ENCODE measurements around the gene RAP1GAP2.

The RAP1GAP2 gene

DNA sequence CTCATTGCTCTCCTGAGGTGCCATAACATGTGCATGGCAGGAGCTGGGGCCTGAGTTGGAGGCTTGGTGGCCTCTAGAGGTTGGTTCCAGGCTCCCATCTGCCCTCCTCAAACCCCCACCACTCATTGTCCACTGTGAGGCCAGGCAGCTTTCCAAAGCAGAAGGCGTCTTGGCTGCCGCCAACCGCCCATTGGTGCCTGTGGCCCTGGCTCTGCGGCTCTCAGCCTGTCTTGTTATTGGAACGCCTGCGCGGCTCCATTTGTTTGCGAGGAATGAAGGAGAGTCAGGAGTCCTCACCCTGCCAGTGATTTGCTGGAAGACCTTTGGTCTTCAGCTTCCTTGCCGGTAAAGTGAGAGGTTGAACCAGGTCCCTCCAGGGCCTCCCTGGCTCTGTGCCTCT, 223.5 kb downstream of the RAP1GAP2 start:
- H3K36me3 ChIP-seq (ENCODE audit: insufficient read depth, low read length): no peaks in the 10 kb centered on the region

DNA sequence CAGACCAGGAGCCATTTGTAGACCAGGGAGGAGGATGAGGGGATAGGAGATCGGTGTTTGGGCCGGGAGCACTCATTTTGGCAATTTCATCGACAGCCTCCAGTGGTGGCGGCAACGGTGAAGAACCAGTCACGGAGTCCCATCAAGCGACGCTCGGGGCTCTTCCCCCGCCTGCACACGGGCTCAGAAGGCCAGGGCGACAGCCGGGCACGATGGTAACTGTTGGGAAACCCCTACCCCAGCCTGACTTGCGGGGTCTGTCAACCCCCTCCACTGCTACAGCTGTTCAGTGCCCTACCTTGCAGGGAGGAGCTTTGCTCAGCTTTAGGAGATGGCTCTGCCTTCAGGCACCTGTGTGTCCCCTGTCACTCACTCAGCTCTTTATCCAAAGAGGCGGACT, 224.1 kb downstream of the RAP1GAP2 start:
- peaks cover 3% of the 10 kb centered on the region for H3K27me3 ChIP-seq (ENCODE audit: insufficient read depth, low read length, poor library complexity)
- no peaks in the 10 kb centered on the region for H3K4me1 ChIP-seq (ENCODE audit: insufficient read depth, low read length)
- no peak for TF ChIP-seq EZH2 (IDR thresholded peaks at IDR 0.05; ENCODE audit: borderline replicate concordance, low read depth, low read length, severe bottlenecking)
- TF ChIP-seq, protein P1, sequence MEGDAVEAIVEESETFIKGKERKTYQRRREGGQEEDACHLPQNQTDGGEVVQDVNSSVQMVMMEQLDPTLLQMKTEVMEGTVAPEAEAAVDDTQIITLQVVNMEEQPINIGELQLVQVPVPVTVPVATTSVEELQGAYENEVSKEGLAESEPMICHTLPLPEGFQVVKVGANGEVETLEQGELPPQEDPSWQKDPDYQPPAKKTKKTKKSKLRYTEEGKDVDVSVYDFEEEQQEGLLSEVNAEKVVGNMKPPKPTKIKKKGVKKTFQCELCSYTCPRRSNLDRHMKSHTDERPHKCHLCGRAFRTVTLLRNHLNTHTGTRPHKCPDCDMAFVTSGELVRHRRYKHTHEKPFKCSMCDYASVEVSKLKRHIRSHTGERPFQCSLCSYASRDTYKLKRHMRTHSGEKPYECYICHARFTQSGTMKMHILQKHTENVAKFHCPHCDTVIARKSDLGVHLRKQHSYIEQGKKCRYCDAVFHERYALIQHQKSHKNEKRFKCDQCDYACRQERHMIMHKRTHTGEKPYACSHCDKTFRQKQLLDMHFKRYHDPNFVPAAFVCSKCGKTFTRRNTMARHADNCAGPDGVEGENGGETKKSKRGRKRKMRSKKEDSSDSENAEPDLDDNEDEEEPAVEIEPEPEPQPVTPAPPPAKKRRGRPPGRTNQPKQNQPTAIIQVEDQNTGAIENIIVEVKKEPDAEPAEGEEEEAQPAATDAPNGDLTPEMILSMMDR (IDR thresholded peaks at IDR 0.05; ENCODE audit: borderline replicate concordance, extremely low read depth, low read length, poor library complexity, severe bottlenecking): no peak
- H3K27ac ChIP-seq (ENCODE audit: low read length): no peak overlapping the region
- H3K36me3 ChIP-seq (ENCODE audit: insufficient read depth, low read length): no peaks in the 10 kb centered on the region
- no peak overlapping the region for H3K4me2 ChIP-seq (ENCODE audit: insufficient read depth, low read length)
- no peak overlapping the region for H3K4me3 ChIP-seq (ENCODE audit: low read depth in 1 of 2, low read length in 2 of 2)
- no peak overlapping the region for H3K9ac ChIP-seq (ENCODE audit: low read depth, low read length)
- no peak overlapping the region for H2AFZ ChIP-seq (ENCODE audit: low read depth, low read length)
- no peaks in the 10 kb centered on the region for H4K20me1 ChIP-seq (ENCODE audit: insufficient read depth, low read length)
- no peaks in the 10 kb centered on the region for H3K9me3 ChIP-seq (ENCODE audit: insufficient read depth, low read length, severe bottlenecking)
- H3K79me2 ChIP-seq (ENCODE audit: insufficient read depth, low read length): no peaks in the 10 kb centered on the region
- DNase-seq (no peak), ATAC-seq (ENCODE audit: insufficient read depth, low read depth) (no peak)

More for the DNA sequence above, 223.5 kb downstream of the RAP1GAP2 start:
- TF ChIP-seq EZH2 (IDR thresholded peaks at IDR 0.05; ENCODE audit: borderline replicate concordance, low read depth, low read length, severe bottlenecking): no peak
- TF ChIP-seq, protein P1 (IDR thresholded peaks at IDR 0.05; ENCODE audit: borderline replicate concordance, extremely low read depth, low read length, poor library complexity, severe bottlenecking): no peak
- Histone ChIP-seq H3K27ac (ENCODE audit: low read length) (no peak overlapping the region), H3K4me3 (ENCODE audit: low read depth in 1 of 2, low read length in 2 of 2) (no peak overlapping the region), H3K79me2 (ENCODE audit: insufficient read depth, low read length) (no peaks in the 10 kb centered on the region), H3K4me1 (ENCODE audit: insufficient read depth, low read length) (no peaks in the 10 kb centered on the region), H4K20me1 (ENCODE audit: insufficient read depth, low read length) (no peaks in the 10 kb centered on the region), H3K27me3 (ENCODE audit: insufficient read depth, low read length, poor library complexity) (peaks cover 3% of the 10 kb centered on the region), H3K4me2 (ENCODE audit: insufficient read depth, low read length) (no peak overlapping the region), H3K9ac (ENCODE audit: low read depth, low read length) (no peak overlapping the region), H2AFZ (ENCODE audit: low read depth, low read length) (no peak overlapping the region), H3K9me3 (ENCODE audit: insufficient read depth, low read length, severe bottlenecking) (no peaks in the 10 kb centered on the region)
- no peak for DNase-seq
- ATAC-seq (ENCODE audit: insufficient read depth, low read depth): no peak

DNA sequence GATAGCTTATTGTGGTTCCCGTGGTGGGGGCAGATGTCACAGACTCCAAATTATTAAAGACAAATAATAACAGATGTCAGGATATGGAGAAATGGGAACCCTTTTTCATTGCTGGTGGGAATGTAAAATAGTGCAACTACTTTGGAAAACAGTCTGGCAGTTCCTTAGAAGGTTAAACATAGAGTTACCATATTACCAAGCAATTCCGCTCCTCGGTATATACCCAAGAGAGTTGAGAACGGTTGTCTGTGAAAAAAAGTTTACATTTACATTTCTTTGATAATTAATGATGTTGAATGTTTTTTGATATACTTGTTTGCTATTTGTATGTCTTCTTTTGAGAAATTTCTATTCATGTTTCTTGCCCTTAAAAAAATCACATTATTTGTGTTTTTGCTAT, 226.0 kb downstream of the RAP1GAP2 start:
- Histone ChIP-seq H3K4me3 (ENCODE audit: low read depth in 1 of 2, low read length in 2 of 2) (no peak overlapping the region), H3K27ac (ENCODE audit: low read length) (no peak overlapping the region), H3K36me3 (ENCODE audit: insufficient read depth, low read length) (no peaks in the 10 kb centered on the region), H3K9ac (ENCODE audit: low read depth, low read length) (no peak overlapping the region), H3K79me2 (ENCODE audit: insufficient read depth, low read length) (no peaks in the 10 kb centered on the region), H3K27me3 (ENCODE audit: insufficient read depth, low read length, poor library complexity) (peaks cover 3% of the 10 kb centered on the region), H4K20me1 (ENCODE audit: insufficient read depth, low read length) (no peaks in the 10 kb centered on the region), H3K9me3 (ENCODE audit: insufficient read depth, low read length, severe bottlenecking) (no peaks in the 10 kb centered on the region), H3K4me1 (ENCODE audit: insufficient read depth, low read length) (no peaks in the 10 kb centered on the region), H2AFZ (ENCODE audit: low read depth, low read length) (no peak overlapping the region), H3K4me2 (ENCODE audit: insufficient read depth, low read length) (no peak overlapping the region)
- DNase-seq (no peak), ATAC-seq (ENCODE audit: insufficient read depth, low read depth) (no peak)
- no peak for TF ChIP-seq EZH2 (IDR thresholded peaks at IDR 0.05; ENCODE audit: borderline replicate concordance, low read depth, low read length, severe bottlenecking)
- TF ChIP-seq, protein P1 (IDR thresholded peaks at IDR 0.05; ENCODE audit: borderline replicate concordance, extremely low read depth, low read length, poor library complexity, severe bottlenecking): no peak

DNA sequence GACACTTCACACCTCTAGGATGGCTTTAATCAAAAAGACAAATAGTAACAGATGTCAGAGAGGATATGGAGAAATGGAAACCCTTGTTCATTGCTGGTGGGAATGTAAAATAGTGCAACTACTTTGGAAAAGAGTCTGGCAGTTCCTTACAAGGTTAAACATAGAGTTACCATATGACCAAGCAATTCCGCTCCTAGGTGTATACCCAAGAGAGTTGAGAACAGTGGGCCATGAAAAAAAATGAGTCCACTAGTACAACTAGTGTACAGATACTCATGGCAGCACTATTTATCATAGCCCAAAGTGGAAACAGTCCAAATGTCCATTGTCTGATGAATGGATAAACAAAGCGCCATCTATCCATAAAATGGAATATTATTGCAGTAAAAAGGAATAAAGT, 228.1 kb downstream of the RAP1GAP2 start:
- ATAC-seq (ENCODE audit: insufficient read depth, low read depth) (no peak), DNase-seq (no peak)
- no peak overlapping the region for H3K4me2 ChIP-seq (ENCODE audit: insufficient read depth, low read length)
- no peak overlapping the region for H3K27ac ChIP-seq (ENCODE audit: low read length)
- TF ChIP-seq, protein P1 (IDR thresholded peaks at IDR 0.05; ENCODE audit: borderline replicate concordance, extremely low read depth, low read length, poor library complexity, severe bottlenecking): no peak
- no peak for TF ChIP-seq EZH2 (IDR thresholded peaks at IDR 0.05; ENCODE audit: borderline replicate concordance, low read depth, low read length, severe bottlenecking)
- H3K27me3 ChIP-seq (ENCODE audit: insufficient read depth, low read length, poor library complexity): peaks cover 3% of the 10 kb centered on the region
- H3K4me3 ChIP-seq (ENCODE audit: low read depth in 1 of 2, low read length in 2 of 2): no peak overlapping the region
- H3K9ac ChIP-seq (ENCODE audit: low read depth, low read length): no peak overlapping the region
- no peaks in the 10 kb centered on the region for H3K79me2 ChIP-seq (ENCODE audit: insufficient read depth, low read length)
- no peaks in the 10 kb centered on the region for H3K4me1 ChIP-seq (ENCODE audit: insufficient read depth, low read length)
- no peaks in the 10 kb centered on the region for H3K36me3 ChIP-seq (ENCODE audit: insufficient read depth, low read length)
- no peaks in the 10 kb centered on the region for H4K20me1 ChIP-seq (ENCODE audit: insufficient read depth, low read length)
- no peaks in the 10 kb centered on the region for H3K9me3 ChIP-seq (ENCODE audit: insufficient read depth, low read length, severe bottlenecking)
- H2AFZ ChIP-seq (ENCODE audit: low read depth, low read length): no peak overlapping the region

Data from DND-41 (cell line).